Measurements from ENCODE around the gene GPR78. TPM values are rescaled to one million over a fixed set of nuclear protein-coding genes. Genes with fewer than 3 reads are reported as not detected.

GPR78 gene
- total and polyA plus RNA-seq, 4 donors: 0.05 to 0.28 TPM; not detected in 2

GRCh38 chr4:8554555-8555100 is 25.6 kb upstream of the GPR78 start:
- H3K27ac ChIP-seq (ENCODE audit: low read depth in 1 of 2, low read length in 1 of 2): no peak overlapping the region
- ATAC-seq (ENCODE audit: insufficient read depth, low FRiP score): no peak
- no peaks in the 10 kb centered on the region for H3K9me3 ChIP-seq (ENCODE audit: control insufficient read depth in 4 of 4, insufficient read depth in 3 of 4, low read length in 3 of 4)
- no peak overlapping the region for H3K4me3 ChIP-seq
- H3K9ac ChIP-seq (ENCODE audit: insufficient read depth in 1 of 2, low read length in 2 of 2): no peak overlapping the region
- no peaks in the 10 kb centered on the region for H3K36me3 ChIP-seq (ENCODE audit: control insufficient read depth in 4 of 4, insufficient read depth in 4 of 4, low read length in 4 of 4)
- TF ChIP-seq CTCF (IDR thresholded peaks at IDR 0.05; ENCODE audit: control extremely low read depth, extremely low read depth): no peak
- DNase-seq: peak in 1 of 3 donors; percentile 7
- no peaks in the 10 kb centered on the region for H3K27me3 ChIP-seq (ENCODE audit: control insufficient read depth in 3 of 3, insufficient read depth in 3 of 3, low read length in 2 of 3)
- H3K4me1 ChIP-seq (ENCODE audit: control insufficient read depth in 5 of 5, insufficient read depth in 5 of 5, low read length in 5 of 5): no peaks in the 10 kb centered on the region
- 82 to 90% methylated on average over 17 of the region's 17 CpGs for WGBS, 2 donors

- no peak for TF ChIP-seq CTCF (IDR thresholded peaks at IDR 0.05; ENCODE audit: control extremely low read depth, extremely low read depth)
- Histone ChIP-seq H3K4me1 (ENCODE audit: control insufficient read depth in 5 of 5, insufficient read depth in 5 of 5, low read length in 5 of 5) (peaks cover 0 to 6% (median 0%) of the 10 kb centered on the region in 5 donors), H3K9me3 (ENCODE audit: control insufficient read depth in 4 of 4, insufficient read depth in 3 of 4, low read length in 3 of 4) (no peaks in the 10 kb centered on the region), H3K9ac (ENCODE audit: insufficient read depth in 1 of 2, low read length in 2 of 2) (no peak overlapping the region), H3K27ac (ENCODE audit: low read depth in 1 of 2, low read length in 1 of 2) (no peak overlapping the region), H3K36me3 (ENCODE audit: control insufficient read depth in 4 of 4, insufficient read depth in 4 of 4, low read length in 4 of 4) (no peaks in the 10 kb centered on the region), H3K4me3 (no peak overlapping the region), H3K27me3 (ENCODE audit: control insufficient read depth in 3 of 3, insufficient read depth in 3 of 3, low read length in 2 of 3) (no peaks in the 10 kb centered on the region)
- ATAC-seq (ENCODE audit: insufficient read depth, low FRiP score): no peak
- 74 to 80% methylated on average over 5 of the region's 5 CpGs for WGBS, 2 donors
- peak in 1 of 3 donors; percentile 3 for DNase-seq
Measured at GRCh38 chr4:8555716-8556115, 24.5 kb upstream of the GPR78 start.

- no peak for ATAC-seq (ENCODE audit: insufficient read depth, low FRiP score)
- Histone ChIP-seq H3K9ac (ENCODE audit: insufficient read depth in 1 of 2, low read length in 2 of 2) (no peak overlapping the region), H3K4me3 (no peak overlapping the region), H3K9me3 (ENCODE audit: control insufficient read depth in 4 of 4, insufficient read depth in 3 of 4, low read length in 3 of 4) (no peaks in the 10 kb centered on the region), H3K27ac (ENCODE audit: low read depth in 1 of 2, low read length in 1 of 2) (no peak overlapping the region), H3K4me1 (ENCODE audit: control insufficient read depth in 5 of 5, insufficient read depth in 5 of 5, low read length in 5 of 5) (peaks cover 0 to 7% (median 0%) of the 10 kb centered on the region in 5 donors), H3K36me3 (ENCODE audit: control insufficient read depth in 4 of 4, insufficient read depth in 4 of 4, low read length in 4 of 4) (no peaks in the 10 kb centered on the region), H3K27me3 (ENCODE audit: control insufficient read depth in 3 of 3, insufficient read depth in 3 of 3, low read length in 2 of 3) (no peaks in the 10 kb centered on the region)
- WGBS, 2 donors: 69 to 84% methylated on average over 17 of the region's 17 CpGs
- no peak for TF ChIP-seq CTCF (IDR thresholded peaks at IDR 0.05; ENCODE audit: control extremely low read depth, extremely low read depth)
- DNase-seq: peak in 1 of 3 donors; percentile 16
Measured at GRCh38 chr4:8556341-8557150, 23.6 kb upstream of the GPR78 start.
